HG03280 (cell line): Measurements from ENCODE around the gene ABLIM2.

Source experiments
- ATAC-seq: cut with Tn5 transposase; IDR thresholded peaks from one replicate; pipeline ENCODE4 v1.9.1; 2021; ENCODE audit warnings: mild to moderate bottlenecking, moderate library complexity; ENCODE audit not compliant: unreplicated experiment

The ABLIM2 gene

DNA sequence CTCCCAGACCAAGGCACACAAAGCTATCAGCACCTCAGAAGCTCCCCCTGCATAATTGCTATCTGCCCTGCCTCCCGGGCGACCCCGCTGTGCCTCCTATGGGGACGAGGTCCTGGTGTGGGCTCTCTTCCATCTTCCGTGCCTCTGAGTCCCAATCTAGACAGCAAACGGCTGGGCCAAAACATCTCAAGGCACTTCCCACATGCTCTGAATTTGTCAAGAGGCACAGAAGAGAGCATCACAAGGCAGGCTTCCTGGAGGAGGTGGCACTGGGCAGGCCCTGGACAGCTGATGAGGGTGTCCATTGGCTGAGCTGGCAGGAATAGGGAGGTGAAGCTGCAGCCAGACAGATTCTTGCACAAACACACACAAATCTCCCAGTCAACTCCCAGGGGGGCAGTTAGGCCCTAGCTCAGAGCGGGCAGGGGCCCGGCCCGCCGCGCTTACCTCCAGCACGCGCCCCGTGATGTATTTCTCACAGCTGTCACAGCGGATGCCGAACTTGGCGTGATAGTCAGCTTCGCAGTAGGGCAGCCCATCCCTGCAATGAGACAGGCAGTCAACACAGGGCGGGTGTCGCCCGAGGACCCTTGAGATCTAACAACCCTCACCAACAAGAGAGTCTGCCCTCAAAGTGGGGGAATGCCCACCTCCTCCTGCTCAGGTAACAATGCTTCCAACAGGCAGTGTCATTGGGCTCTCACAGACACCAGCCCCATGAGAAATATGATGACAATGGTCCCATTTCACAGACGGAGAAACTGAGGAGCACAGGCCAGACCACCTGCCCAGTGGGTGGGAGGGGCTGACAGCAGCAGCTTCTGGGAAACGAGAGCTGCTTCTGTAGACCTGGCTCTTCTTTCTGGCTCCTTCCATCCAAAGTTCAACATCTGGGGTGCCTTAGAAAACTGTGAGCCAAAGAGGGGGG is 81.2 kb downstream of the ABLIM2 start:
- ATAC-seq, result no peak

DNA sequence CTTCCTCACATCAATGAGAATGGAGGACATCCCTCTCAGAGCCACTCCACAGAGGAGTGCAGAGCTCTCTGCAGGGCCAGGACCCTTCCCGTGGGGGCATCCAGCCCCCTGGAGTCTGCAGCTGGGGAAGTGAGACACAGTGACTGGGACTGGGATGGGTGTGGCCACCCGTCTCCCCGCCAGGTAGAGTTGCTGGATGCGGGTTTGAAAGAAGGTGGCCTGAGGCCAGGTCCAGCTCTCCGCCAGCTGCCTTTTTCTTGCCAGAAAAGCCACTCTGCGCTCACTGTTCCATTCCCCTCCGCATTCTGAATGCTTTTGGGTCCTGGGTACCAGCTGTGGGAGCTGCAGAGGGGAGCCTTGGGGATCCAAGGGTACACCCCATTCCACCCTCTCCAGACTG is 82.6 kb downstream of the ABLIM2 start:
- no peak for ATAC-seq

DNA sequence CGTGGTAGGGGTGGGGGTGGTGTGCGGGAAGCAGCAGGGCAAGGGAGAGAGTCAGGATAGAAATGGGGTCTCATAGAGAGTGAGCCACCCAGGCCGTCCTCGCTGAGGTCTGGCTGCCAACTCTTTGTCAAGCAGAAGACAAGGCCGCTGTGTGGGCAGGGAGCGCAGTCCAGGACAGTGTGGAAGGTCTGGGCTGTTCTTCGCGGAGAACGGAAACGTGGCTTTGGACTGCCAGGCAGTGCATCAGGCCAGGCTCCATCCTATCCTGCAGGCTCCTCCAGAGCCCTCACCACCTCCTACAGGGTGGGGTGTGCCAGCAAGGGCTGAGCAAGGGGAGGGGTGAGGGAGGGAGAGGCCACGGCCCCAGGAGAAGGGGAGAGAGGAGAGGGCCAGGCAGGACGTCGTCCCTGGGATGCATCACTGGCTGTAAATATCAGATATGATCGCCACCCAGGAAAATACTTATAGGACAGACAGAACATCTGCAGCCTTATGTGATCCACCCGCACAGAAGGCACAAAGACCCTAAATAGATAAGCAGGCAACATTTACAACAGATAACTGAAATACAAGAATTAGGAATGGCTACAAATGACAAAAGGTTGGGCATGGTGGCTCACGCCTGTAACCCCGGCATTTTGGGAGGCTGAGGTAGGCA is 85.3 kb downstream of the ABLIM2 start:
- no peak for ATAC-seq

GRCh38 chr4:8072235-8072968 is 86.2 kb downstream of the ABLIM2 start:
- ATAC-seq, result no peak

DNA sequence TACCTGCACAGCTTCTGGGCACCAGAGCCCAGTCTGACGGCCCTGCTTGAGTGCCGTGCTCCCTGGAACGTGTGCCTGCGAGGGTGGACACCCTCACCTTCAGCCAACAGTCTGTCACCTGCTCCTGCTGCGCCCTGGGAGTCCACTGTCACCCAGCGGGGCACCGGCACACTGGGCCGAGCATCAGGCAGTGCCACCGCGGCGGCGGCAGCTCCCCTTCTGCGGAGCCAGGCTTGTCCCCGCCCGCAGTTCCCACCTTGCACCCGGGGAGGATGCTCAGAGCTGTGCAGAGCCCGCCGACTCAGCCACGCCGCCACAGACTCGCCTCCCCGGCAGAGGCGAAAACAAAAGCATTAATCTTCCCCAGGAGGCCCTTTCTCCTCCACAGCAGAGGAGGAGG is 86.8 kb downstream of the ABLIM2 start:
- no peak for ATAC-seq

DNA sequence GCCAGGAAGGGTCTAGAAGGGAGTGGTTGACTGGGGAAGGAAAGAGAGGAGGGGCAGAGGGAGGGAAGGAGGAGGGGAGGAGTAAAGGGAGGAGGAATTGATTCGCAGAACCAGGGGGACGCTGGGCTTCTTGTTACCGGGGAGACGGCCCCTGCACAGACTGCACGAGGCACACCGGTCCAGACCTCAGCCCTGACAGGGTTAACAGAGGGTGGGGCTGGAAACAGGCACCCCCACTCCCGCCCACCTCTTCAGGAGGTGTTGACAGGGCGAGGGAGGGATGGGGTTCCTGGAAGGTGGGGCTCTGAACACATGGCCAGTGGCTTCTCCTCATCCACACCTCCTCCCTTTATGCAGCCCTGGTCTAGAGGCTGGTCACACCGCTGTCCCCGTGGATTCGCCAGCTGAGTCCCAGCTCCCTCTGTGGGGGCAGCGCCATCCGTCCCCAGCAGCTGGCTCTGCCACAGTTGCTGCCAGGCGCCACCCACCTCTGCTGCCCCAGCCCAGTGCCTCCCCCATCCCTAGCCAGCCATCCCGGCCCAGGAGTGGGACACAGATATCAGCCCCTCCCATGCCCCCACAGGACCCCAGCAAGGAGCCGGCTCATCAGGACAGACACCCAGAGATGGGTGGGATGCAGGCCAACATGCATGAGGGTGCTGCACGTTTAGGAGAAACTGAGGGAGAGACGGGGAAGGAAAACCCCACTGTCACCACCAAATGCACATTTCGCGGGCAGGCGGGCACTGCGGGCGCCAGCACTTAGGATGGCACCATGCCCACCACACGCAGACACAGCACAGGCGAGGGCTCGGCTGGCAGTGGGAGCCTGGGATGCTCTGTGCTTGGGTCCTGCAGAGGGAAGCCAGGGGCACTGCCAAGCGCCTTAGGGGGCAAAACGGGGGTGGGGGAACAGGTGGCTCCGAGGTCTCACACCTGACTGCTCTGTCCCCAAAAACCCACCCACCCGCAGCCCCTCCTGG is 87.6 kb downstream of the ABLIM2 start:
- no peak for ATAC-seq

DNA sequence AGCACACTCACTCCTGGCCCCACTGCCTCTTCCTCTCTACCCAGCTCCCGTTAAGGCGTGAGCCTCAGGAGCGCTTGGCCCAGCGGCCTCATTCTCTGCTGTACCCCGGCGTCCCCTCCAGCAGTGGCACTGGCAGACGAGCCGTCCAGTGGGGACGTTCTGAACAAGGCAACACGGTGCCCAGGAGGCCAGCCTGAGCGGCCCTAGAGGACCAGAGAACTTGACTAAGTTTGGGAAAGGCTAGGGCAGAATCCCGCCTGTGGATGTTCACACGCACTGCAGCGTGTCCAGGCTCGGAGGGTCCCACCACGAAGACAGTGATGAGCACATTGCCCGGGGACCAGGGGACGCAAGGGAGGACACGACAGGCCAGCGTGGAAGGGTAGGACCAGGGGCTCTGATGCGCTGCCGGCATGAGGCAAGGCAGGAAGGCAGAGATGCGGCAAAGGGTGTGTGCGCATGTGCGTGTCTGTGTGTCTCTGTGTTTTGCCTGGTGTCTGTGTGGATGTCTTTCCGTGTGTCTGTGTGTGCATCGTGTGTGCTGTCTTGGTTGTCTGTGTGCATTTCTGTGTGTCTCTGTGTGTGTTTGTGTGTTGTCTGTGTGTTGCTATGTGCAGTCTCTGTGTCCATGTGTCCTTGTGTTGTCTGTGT is 89.4 kb downstream of the ABLIM2 start:
- ATAC-seq, result no peak

GRCh38 chr4:8067945-8068896 is 90.4 kb downstream of the ABLIM2 start:
- ATAC-seq, result no peak

DNA sequence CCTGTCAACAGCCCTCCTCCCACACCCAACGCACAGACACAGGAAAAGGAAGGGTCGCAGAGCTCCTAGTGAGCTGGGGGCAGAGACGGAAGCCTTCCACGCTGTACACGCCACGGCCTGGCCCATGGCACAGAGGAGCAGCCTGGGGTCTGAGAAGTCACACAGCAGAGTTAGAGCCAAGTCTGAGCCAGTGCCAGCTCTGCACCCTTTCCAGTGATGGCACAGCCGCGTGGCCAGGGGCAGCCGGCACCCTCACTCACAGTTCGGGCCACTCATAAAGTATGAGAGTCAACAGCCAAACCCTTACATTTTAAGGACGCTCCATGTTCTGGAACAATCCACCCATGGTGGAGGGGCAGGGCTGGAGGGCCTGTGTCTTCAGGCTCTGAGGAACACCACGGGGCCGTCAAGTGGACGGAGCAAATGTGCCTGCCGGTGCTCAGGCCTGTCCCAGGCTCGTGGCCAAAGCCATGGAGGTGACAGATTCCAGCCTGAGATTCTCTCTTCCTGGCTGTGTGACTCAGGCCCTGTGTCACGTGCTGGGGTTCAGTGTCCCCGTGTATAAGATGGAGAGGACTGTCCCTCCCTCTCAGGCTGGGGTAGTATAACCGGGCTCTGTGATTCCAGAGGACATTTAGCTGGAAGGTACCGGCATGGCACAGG is 91.2 kb downstream of the ABLIM2 start:
- ATAC-seq, result no peak

DNA sequence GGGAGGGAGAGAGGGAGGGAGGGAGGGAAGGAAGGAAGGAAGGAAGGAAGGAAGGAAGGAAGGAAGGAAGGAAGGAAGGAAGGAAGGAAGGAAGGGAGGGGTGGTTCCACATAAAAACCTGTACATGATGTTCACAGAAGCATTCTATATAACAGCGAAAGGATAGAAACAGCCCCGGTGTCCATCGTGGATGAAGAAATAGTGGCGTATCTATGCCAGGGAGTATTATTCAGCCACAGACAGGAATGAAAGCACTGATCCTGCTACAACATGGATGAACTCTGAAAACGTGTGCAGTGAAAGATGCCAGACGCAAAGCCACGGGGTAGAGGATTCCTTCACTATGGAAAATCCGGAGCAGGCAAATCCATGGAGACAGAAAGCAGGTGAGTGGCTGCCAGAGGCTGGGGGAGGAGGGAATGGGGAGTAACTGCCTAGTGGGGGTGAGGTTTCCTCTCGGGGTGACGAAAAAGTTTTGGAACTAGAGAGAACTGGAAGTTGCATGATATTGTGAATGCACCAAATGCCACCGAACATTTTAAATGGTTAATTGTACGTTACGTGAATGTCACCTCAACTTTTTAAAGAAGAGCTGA is 92.2 kb downstream of the ABLIM2 start:
- no peak for ATAC-seq

GRCh38 chr4:8063974-8064563 is 94.5 kb downstream of the ABLIM2 start:
- ATAC-seq, result no peak

- ATAC-seq, result no peak
Measured at GRCh38 chr4:8061573-8061972, 97.0 kb downstream of the ABLIM2 start.

DNA sequence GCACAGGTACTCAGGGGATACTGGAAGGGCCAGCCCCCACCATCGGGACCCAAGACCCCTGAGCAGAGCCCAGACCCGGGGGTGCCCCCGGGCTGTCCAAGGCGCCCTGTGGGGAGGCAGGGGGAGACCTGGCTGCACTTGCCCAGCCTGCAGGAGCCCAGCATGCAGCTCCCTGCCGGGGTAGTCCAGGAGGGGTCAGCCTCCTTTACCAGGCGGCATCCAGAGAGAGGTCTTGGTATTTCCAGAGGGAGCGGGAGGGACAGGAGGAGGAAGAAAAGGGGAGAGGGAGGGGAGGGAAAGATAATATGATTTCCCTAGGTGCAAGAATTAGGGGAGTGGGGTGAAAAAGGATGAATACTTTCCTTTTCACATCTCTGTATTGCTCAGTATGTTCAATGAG is 97.5 kb downstream of the ABLIM2 start:
- no peak for ATAC-seq

GRCh38 chr4:8060632-8061031 is 98.0 kb downstream of the ABLIM2 start:
- ATAC-seq, result no peak

- no peak for ATAC-seq
Measured at GRCh38 chr4:8058031-8058479, 100.6 kb downstream of the ABLIM2 start.

GRCh38 chr4:8055206-8055605 is 103.4 kb downstream of the ABLIM2 start:
- no peak for ATAC-seq

DNA sequence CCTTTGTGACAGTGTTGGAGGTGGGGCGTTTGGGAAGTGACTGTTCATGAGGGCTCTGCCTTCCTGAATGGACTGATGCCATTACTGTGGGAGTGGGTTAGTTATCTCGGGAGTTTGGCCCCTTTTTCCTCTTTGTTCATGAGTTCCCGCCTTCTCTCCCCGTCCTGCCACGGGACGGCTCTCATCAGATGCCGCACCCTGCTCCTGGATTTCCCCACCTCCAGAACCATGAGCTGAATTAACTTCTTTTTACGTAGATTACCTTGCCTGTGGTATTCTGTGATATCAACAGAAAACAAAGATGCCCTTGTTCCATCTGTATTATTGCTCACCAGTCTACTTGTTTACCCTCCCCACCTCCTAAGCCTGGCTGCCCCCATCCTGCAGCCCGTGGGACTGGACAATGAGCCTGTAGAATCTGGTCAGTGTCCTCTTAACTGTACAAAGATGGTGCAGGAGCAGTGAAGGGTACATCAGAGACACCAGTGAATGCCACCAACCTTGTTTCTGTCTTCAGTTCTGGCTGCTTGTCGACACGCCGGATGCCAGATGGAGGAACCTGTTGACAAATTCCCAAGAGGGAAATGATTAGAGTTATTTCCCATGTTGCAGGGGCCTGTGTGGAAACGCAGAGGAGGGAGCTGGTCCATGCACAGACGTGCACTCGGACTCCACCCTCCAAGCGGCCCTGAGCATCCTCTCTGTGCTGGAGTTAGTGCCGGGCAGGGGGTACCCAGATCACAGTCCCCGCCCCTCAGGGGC is 104.7 kb downstream of the ABLIM2 start:
- no peak for ATAC-seq
